GM18526 (cell line): ENCODE measurements around the gene IMMP2L.

Source experiments
- POLR2A ChIP-seq: IDR thresholded peaks from 3 replicates; pipeline ENCODE4 v1.6.1; 2011; ENCODE audit not compliant: insufficient read length; ENCODE audit errors: extremely low read depth

Gene IMMP2L

GRCh38 chr7:111268941-111269340 lies 293.4 kb downstream of the IMMP2L start:
- no peak for TF ChIP-seq POLR2A

GRCh38 chr7:111266613-111267012 lies 295.7 kb downstream of the IMMP2L start:
- TF ChIP-seq POLR2A, result no peak

- no peak for TF ChIP-seq POLR2A
Measured at GRCh38 chr7:111265394-111265793, 296.9 kb downstream of the IMMP2L start.

- no peak for TF ChIP-seq POLR2A
Measured at GRCh38 chr7:111264981-111265380, 297.3 kb downstream of the IMMP2L start.

- no peak for TF ChIP-seq POLR2A
Measured at GRCh38 chr7:111264111-111264868, 298.0 kb downstream of the IMMP2L start.

DNA sequence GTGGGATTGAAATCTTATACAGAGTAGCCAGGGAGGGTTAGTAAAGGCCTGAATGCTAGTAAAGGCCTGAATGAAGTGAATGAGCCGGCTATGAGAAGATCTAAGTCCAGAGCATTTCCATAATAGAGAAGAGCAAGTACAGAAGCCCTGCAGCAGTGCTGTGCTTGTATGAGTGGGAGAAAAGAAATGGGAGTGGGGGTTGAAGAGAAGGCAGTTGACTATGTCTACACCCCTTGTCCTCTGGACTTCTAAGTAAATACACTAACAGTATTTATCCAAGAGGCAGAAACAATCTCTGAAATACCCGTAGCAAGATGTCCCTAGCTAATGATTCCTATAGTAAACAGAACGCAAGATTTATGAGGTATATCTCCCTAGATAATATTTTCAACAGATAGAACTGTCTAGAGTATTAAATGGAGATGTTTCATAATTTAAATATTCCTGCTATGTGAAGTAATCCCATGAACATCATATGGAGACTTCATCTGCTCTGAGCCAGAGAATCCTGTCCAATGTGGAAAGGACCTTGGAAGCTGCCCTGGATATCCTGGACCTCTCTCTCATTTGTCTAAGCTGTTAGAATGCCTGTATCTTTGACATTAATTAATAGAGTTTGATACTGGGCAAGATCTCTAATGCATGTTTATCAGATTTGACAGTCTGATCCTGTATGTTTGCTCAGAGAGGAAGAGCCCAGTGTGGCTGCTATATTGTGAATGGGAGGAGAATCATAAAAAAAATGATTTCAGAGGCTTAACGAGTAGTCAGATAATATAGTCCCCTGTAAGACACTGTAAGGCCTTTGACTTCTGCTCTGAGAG lies 299.8 kb downstream of the IMMP2L start:
- no peak for TF ChIP-seq POLR2A

DNA sequence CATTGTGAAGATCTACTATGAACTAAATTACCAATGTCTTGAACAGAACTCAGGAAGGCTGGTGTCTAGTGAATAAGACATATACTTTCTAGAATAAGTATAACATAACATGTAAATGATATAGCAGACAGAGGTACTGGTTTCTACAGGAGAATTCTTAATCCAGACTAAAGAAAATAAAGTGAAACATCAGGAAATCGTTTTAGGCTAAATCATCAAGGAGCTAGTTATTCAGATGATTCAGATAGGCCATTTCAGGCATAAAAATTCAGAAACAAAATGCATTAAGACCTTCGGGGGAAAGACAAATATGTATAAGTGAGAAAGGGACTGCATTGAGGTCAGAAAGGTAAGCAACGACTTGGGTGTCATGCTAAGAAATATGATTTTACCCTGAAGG lies 300.8 kb downstream of the IMMP2L start:
- no peak for TF ChIP-seq POLR2A

GRCh38 chr7:111259991-111260390 lies 302.3 kb downstream of the IMMP2L start:
- TF ChIP-seq POLR2A, result no peak

- no peak for TF ChIP-seq POLR2A
Measured at GRCh38 chr7:111256391-111256790, 305.9 kb downstream of the IMMP2L start.

- TF ChIP-seq POLR2A, result no peak
Measured at GRCh38 chr7:111255576-111255975, 306.7 kb downstream of the IMMP2L start.

DNA sequence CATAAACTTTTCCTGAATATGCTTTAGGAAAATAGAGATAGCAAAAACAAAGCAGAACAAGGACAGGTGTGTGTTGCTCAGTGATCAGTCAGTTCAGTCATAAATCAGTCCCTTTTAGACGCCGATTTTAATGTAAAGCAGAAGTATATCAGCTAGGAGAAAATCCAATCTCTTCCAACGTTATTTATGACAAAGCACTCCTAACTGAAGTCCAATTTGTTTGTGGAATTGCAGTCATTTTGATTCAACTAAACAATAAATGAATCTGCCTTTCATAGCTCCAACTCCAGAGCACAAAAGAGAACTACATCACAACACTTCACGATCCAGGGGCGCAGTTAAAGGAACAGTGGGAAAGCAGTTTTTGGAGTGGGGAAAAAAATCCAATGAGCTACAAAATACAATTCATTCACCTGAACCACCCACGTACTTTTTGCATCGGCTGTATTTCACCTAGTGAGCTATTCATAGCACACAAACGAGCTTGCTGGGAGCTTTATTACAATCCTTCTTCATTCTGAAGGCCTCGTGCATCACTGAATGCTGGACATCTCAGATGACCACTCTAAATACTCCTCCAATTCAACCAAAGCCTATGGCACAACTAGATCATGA lies 320.0 kb downstream of the IMMP2L start:
- no peak for TF ChIP-seq POLR2A

GRCh38 chr7:111240371-111240770 lies 321.9 kb downstream of the IMMP2L start:
- TF ChIP-seq POLR2A, result no peak

GRCh38 chr7:111239437-111239836 lies 322.9 kb downstream of the IMMP2L start:
- TF ChIP-seq POLR2A, result no peak

GRCh38 chr7:111238886-111239285 lies 323.4 kb downstream of the IMMP2L start:
- no peak for TF ChIP-seq POLR2A

DNA sequence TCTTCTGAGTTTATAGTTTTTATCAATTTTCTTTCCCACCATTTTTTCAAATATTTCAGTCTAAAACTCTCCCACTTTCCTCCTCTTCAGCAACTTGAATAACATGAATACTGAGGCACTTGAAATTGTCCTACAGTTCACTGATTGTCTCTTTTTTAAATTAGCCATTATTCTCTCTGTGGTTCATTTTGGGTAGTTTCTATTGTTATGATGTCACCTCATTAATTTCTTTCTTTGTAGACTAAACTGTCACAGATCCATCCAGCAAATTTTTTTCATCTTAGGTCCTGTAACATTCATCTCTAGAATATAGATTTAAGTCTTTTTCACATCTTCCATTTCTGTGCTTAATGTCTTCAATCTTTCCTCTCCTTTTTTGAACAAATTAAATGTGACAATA lies 326.6 kb downstream of the IMMP2L start:
- TF ChIP-seq POLR2A, result no peak
